Progenitor cell of endocrine pancreas (in vitro differentiated cells): ENCODE results near the gene GRID2. TPM values are rescaled to one million over a fixed set of nuclear protein-coding genes. Genes with fewer than 3 reads are reported as not detected.
"Not testable (repeated sequence)": the region's sequence is repeated elsewhere in the genome, so short reads cannot be mapped to it uniquely, and the experiment has no call there.

Source experiments
- DNase-seq: peaks from one replicate; pipeline ENCODE4 v3.0.0; 2021; ENCODE audit warnings: low spot score; ENCODE audit not compliant: unreplicated experiment
- H3K27ac Mint-ChIP-seq: 2 replicates; pipeline ENCODE4 v1.8.0; 2021; ENCODE audit warnings: mild to moderate bottlenecking, moderate library complexity, mixed read lengths
- H3K27me3 Mint-ChIP-seq: 2 replicates; pipeline ENCODE4 v1.8.0; 2021; ENCODE audit warnings: mixed read lengths
- H3K36me3 Mint-ChIP-seq: 2 replicates; pipeline ENCODE4 v1.8.0; 2022; ENCODE audit warnings: mixed read lengths; ENCODE audit not compliant: insufficient read depth
- H3K4me1 Mint-ChIP-seq: 2 replicates; pipeline ENCODE4 v1.8.0; 2021; ENCODE audit warnings: low read depth, mixed read lengths
- H3K4me3 Mint-ChIP-seq: 2 replicates; pipeline ENCODE4 v1.8.0; 2021; ENCODE audit warnings: low read depth, mild to moderate bottlenecking, moderate library complexity, mixed read lengths
- H3K9me3 Mint-ChIP-seq: 2 replicates; pipeline ENCODE4 v1.8.0; 2021; ENCODE audit warnings: low read depth, mixed read lengths
- total RNA-seq: library from RNA; stranded (reverse); gene quantifications from 2 replicates; pipeline ENCODE4 v1.2.1, GENCODE V29; 2021
- TF ChIP-seq, protein P1 (sequence below): fragments of 200-600 bp; sonication (generic); IDR thresholded peaks from one replicate; pipeline ENCODE4 v1.5.0; 2021; ENCODE audit warnings: antibody characterized with exemption, mild to moderate bottlenecking; ENCODE audit not compliant: unreplicated experiment

The GRID2 gene
- total RNA-seq, 1 donor from 2014 or later, result 0.69 TPM

DNA sequence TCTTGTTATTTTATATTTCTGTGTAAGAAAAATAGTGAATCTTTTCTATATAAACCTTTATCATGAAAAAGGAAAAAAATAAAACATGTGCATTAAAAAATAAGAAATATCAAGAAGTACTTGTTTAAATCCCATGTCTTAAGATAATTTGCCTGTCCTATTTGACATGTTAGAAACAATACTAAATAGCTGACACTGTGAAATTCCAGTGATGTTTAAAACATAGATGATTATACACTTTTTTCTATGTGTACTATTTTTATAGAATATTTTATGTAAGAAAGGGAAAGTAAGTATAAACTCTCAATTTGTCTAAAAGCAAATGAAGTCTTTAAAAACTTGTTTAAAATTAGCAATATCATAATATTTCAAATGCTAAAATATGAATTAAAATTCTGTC, 981.6 kb downstream of the GRID2 start:
- TF ChIP-seq, protein P1, sequence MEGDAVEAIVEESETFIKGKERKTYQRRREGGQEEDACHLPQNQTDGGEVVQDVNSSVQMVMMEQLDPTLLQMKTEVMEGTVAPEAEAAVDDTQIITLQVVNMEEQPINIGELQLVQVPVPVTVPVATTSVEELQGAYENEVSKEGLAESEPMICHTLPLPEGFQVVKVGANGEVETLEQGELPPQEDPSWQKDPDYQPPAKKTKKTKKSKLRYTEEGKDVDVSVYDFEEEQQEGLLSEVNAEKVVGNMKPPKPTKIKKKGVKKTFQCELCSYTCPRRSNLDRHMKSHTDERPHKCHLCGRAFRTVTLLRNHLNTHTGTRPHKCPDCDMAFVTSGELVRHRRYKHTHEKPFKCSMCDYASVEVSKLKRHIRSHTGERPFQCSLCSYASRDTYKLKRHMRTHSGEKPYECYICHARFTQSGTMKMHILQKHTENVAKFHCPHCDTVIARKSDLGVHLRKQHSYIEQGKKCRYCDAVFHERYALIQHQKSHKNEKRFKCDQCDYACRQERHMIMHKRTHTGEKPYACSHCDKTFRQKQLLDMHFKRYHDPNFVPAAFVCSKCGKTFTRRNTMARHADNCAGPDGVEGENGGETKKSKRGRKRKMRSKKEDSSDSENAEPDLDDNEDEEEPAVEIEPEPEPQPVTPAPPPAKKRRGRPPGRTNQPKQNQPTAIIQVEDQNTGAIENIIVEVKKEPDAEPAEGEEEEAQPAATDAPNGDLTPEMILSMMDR, result no peak
- H3K4me3 Mint-ChIP-seq, result no peak overlapping the region
- peaks cover 2% of the 10 kb centered on the region for H3K4me1 Mint-ChIP-seq
- no peaks in the 10 kb centered on the region for H3K27me3 Mint-ChIP-seq
- no peaks in the 10 kb centered on the region for H3K36me3 Mint-ChIP-seq
- no peaks in the 10 kb centered on the region for H3K9me3 Mint-ChIP-seq
- H3K27ac Mint-ChIP-seq, result no peak overlapping the region
- DNase-seq, result no peak

DNA sequence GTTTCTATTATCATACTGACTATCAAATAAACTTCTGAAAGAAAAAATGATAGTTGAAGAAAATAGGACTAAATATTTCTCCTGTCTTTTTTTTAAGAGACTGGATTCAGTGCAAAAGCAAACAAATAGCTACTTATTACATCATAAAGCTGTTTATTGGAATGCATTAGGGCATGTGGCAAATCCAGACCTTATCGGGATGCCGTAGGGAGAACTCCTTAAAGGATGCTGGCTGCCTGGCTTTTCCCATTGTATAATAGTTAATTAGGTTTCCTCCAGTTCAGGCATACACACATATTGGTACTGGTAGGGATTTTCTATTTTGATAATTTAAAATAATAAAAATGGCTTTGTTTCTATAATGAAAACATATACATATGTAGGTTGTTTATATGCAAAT, 985.5 kb downstream of the GRID2 start:
- H3K27ac Mint-ChIP-seq, result no peak overlapping the region
- TF ChIP-seq, protein P1, result no peak
- no peaks in the 10 kb centered on the region for H3K36me3 Mint-ChIP-seq
- no peaks in the 10 kb centered on the region for H3K27me3 Mint-ChIP-seq
- no peak for DNase-seq
- H3K4me1 Mint-ChIP-seq, result no peaks in the 10 kb centered on the region
- no peaks in the 10 kb centered on the region for H3K9me3 Mint-ChIP-seq
- no peak overlapping the region for H3K4me3 Mint-ChIP-seq

DNA sequence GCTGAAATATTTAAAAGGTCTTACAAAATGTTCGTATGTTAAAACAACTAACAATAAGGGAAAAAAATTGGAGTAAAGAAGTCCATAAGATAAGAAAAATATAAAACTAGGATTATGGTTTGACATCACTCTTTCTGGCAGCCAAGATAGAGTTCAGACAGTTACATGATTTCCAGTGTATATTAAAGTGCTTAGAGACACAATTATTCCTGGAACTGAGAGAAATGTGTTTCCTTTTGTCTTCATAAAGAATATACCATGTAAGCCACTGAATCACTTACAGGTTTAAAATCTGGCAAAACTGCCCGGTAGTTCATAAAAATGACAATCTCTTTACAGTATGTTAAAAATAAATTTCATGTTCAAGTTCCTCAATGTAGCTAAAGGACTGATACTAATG, 986.1 kb downstream of the GRID2 start:
- TF ChIP-seq, protein P1, result no peak
- Mint-ChIP-seq H3K27me3 (no peaks in the 10 kb centered on the region), H3K36me3 (no peaks in the 10 kb centered on the region), H3K27ac (no peak overlapping the region), H3K4me3 (no peak overlapping the region), H3K4me1 (no peaks in the 10 kb centered on the region), H3K9me3 (no peaks in the 10 kb centered on the region)
- no peak for DNase-seq

DNA sequence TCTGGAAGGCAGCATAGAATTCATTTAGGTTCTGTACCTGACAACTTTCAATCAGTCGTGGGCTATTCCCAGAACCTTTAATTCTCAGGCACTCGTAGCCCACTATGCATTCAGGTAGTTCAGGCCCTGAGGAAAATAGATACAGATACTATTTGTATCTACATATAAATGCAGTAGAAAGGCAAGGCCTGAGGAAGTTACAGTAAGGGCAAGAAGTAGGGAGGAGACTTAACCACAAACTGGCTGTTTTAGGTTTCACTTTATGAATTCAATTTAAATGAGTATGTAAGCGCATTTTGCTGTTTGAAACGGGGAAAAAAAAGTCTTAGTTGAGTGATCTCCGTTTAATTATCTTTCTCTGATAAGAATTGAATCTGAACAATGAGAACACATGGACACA, 995.4 kb downstream of the GRID2 start:
- TF ChIP-seq, protein P1, result no peak
- DNase-seq, result no peak
- no peaks in the 10 kb centered on the region for H3K4me1 Mint-ChIP-seq

DNA sequence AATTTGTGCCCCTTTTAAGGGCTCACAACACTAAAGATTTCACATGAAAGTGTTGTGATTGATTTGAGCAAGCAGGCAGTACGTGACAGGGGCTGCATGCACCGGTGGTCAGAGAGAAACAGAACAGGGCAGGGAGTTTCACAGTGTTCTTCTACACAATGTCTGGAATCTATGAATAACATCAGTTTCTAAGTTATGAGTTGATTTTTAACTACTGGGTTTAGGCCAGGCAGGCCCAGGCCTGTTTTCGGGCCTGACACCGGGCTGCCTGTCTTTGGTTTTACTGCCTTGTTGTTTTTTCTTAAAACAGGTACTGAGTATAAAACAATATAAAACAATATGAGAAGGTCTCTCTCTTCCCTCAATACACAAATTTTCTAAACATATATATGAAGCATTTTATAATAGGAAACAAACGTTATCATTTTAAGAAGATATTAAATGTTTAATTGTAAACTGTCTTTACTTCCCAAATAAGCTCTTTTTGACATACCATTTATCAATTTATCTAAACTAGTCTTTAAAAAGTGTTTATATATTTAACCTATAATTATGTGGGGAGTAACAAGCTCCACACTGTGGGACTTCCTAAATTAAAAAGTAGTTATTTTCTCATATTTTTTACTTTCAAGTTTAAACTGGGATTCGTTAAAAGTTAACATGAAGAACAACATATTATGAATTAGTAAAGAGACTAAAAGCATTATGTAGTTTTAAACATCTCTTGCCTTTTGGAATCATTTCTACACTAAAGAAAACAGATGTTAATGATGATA, 997.2 kb downstream of the GRID2 start:
- H3K4me1 Mint-ChIP-seq, H3K9me3 Mint-ChIP-seq, H3K4me3 Mint-ChIP-seq, H3K36me3 Mint-ChIP-seq, H3K27me3 Mint-ChIP-seq, DNase-seq, H3K27ac Mint-ChIP-seq: not testable (repeated sequence)

More for the DNA sequence above, 995.4 kb downstream of the GRID2 start:
- H3K27ac Mint-ChIP-seq, result no peak overlapping the region
- H3K36me3 Mint-ChIP-seq, result no peaks in the 10 kb centered on the region
- H3K9me3 Mint-ChIP-seq, result no peaks in the 10 kb centered on the region
- no peak overlapping the region for H3K4me3 Mint-ChIP-seq
- no peaks in the 10 kb centered on the region for H3K27me3 Mint-ChIP-seq

DNA sequence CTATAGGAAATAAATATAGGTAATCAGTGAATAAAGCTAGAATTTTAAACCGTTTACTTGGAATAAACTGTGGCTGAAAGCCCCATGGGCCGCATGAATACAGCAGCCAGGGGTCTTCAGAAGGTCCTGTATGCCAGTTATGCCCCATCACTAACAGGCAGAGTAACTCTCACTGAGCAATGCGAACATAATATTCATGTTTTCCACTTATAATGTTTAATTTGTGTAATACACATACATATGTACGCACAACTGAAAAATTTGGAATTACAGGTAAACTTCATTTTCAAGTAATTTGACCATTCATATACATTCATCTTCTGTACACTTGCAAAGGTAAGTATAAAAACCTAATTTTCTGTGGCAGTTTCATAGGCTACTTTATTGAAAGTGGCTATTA, 998.5 kb downstream of the GRID2 start:
- no peak for DNase-seq
- Mint-ChIP-seq H3K27me3 (no peaks in the 10 kb centered on the region), H3K4me1 (no peaks in the 10 kb centered on the region), H3K36me3 (no peaks in the 10 kb centered on the region), H3K4me3 (no peak overlapping the region), H3K27ac (no peak overlapping the region), H3K9me3 (no peaks in the 10 kb centered on the region)
- TF ChIP-seq, protein P1, result no peak
